Trophoblast cell (in vitro differentiated cells and primary cell): ENCODE results near the gene ZFYVE26.

Experiments used
- DNase-seq, 2 donors: peaks; one replicate each; pipeline ENCODE4 v3.0.0-alpha.2; 2016
- H2AFZ ChIP-seq: 2 replicates; pipeline ENCODE4 v1.6.1; 2013; ENCODE audit warnings: low read length, moderate library complexity, mild to moderate bottlenecking; ENCODE audit not compliant: insufficient read depth, poor library complexity
- H2AK5ac ChIP-seq: 2 replicates; pipeline ENCODE4 v1.6.1; 2013; ENCODE audit warnings: mild to moderate bottlenecking, low read length
- H2BK120ac ChIP-seq: 2 replicates; pipeline ENCODE4 v1.6.1; 2013; ENCODE audit warnings: low read length, mild to moderate bottlenecking, moderate library complexity; ENCODE audit not compliant: insufficient read depth, poor library complexity
- H2BK12ac ChIP-seq: 2 replicates; pipeline ENCODE4 v1.6.1; 2013; ENCODE audit warnings: mild to moderate bottlenecking, low read length, moderate library complexity
- H2BK5ac ChIP-seq: 2 replicates; pipeline ENCODE4 v1.6.1; 2013; ENCODE audit warnings: low read length, low read depth, moderate library complexity, mild to moderate bottlenecking; ENCODE audit not compliant: poor library complexity
- H3K14ac ChIP-seq: 2 replicates; pipeline ENCODE4 v1.6.1; 2013; ENCODE audit warnings: mild to moderate bottlenecking, low read length
- H3K18ac ChIP-seq: 2 replicates; pipeline ENCODE4 v1.6.1; 2013; ENCODE audit warnings: mild to moderate bottlenecking, low read length
- H3K23ac ChIP-seq: 2 replicates; pipeline ENCODE4 v1.6.1; 2013; ENCODE audit warnings: low read length
- H3K27ac ChIP-seq: 2 replicates; pipeline ENCODE4 v1.5.1; 2013; ENCODE audit warnings: low read depth, mild to moderate bottlenecking, inconsistent platforms, low read length, moderate library complexity
- H3K27me3 ChIP-seq: 2 replicates; pipeline ENCODE4 v1.6.1; 2013; ENCODE audit warnings: inconsistent platforms, mild to moderate bottlenecking, low read length, moderate library complexity; ENCODE audit not compliant: insufficient read depth
- H3K36me3 ChIP-seq, 2 experiments: 1 replicate in 1 of 2; 2 replicates in 1 of 2; pipeline ENCODE4 v1.6.1; 2013; ENCODE audit warnings: low read length in 2 of 2, mild to moderate bottlenecking in 2 of 2, moderate library complexity in 1 of 2; ENCODE audit not compliant: insufficient read depth in 2 of 2, control insufficient read depth in 1 of 2
- H3K4ac ChIP-seq: 2 replicates; pipeline ENCODE4 v1.6.1; 2013; ENCODE audit warnings: low read depth, mild to moderate bottlenecking, low read length, moderate library complexity
- H3K4me1 ChIP-seq, 2 experiments: 1 replicate in 1 of 2; 2 replicates in 1 of 2; pipeline ENCODE4 v1.6.1; 2013; ENCODE audit warnings: low read length in 2 of 2, mild to moderate bottlenecking in 2 of 2, moderate library complexity in 1 of 2; ENCODE audit not compliant: insufficient read depth in 2 of 2, control insufficient read depth in 1 of 2
- H3K4me2 ChIP-seq: 2 replicates; pipeline ENCODE4 v1.6.1; 2013; ENCODE audit warnings: inconsistent platforms, mild to moderate bottlenecking, low read length, moderate library complexity
- H3K4me3 ChIP-seq: 2 replicates; pipeline ENCODE4 v1.5.1; 2013; ENCODE audit warnings: mild to moderate bottlenecking, low read depth, low read length, inconsistent platforms
- H3K79me1 ChIP-seq: one replicate; pipeline ENCODE4 v1.6.1; 2013; ENCODE audit warnings: low read length
- H3K79me2 ChIP-seq: 2 replicates; pipeline ENCODE4 v1.6.1; 2013; ENCODE audit warnings: low read length, mild to moderate bottlenecking; ENCODE audit not compliant: control insufficient read depth, insufficient read depth, poor library complexity
- H3K9ac ChIP-seq: 2 replicates; pipeline ENCODE4 v1.6.1; 2013; ENCODE audit warnings: mild to moderate bottlenecking, low read length
- H3K9me3 ChIP-seq: 2 replicates; pipeline ENCODE4 v1.6.1; 2013; ENCODE audit warnings: low read depth, mild to moderate bottlenecking, control low read depth, inconsistent platforms, low read length; ENCODE audit not compliant: insufficient read depth
- H4K12ac ChIP-seq: 2 replicates; pipeline ENCODE4 v1.6.1; 2013; ENCODE audit warnings: low read depth, mild to moderate bottlenecking, low read length, moderate library complexity
- H4K8ac ChIP-seq: 2 replicates; pipeline ENCODE4 v1.6.1; 2013; ENCODE audit warnings: low read depth, mild to moderate bottlenecking, low read length, moderate library complexity
- H4K91ac ChIP-seq: one replicate; pipeline ENCODE4 v1.6.1; 2013; ENCODE audit warnings: low read depth, mild to moderate bottlenecking, low read length, moderate library complexity
- WGBS: extraction: QIAGEN DNeasy Blood & Tissue Kit; methylation state at CpG from one replicate; pipeline ENCODE4 v1.1.7; 2013; ENCODE audit warnings: missing lambda C conversion rate; ENCODE audit not compliant: insufficient read length, insufficient coverage; ENCODE audit errors: extremely low coverage; 5-methylcytosine and 5-hydroxymethylcytosine counted together

ZFYVE26 gene

GRCh38 chr14:67856827-67857226 is 40.4 kb upstream of the ZFYVE26 start:
- H3K27me3 ChIP-seq, result no peaks in the 10 kb centered on the region
- no peaks in the 10 kb centered on the region for H3K4me1 ChIP-seq
- H2AK5ac ChIP-seq, result no peak overlapping the region
- H3K79me2 ChIP-seq, result no peaks in the 10 kb centered on the region
- no peak overlapping the region for H2BK5ac ChIP-seq
- no peak overlapping the region for H4K12ac ChIP-seq
- H3K79me1 ChIP-seq, result no peaks in the 10 kb centered on the region
- H3K36me3 ChIP-seq, result no peaks in the 10 kb centered on the region
- no peak overlapping the region for H3K14ac ChIP-seq
- H3K9ac ChIP-seq, result no peak overlapping the region
- H4K8ac ChIP-seq, result no peak overlapping the region
- no peak overlapping the region for H2BK120ac ChIP-seq
- no CpG with 5 or more reads among the region's 2 CpGs for WGBS
- H3K4ac ChIP-seq, result no peak overlapping the region
- H3K27ac ChIP-seq, result no peak overlapping the region
- H3K4me3 ChIP-seq, result no peak overlapping the region
- no peak overlapping the region for H2AFZ ChIP-seq
- no peak overlapping the region for H4K91ac ChIP-seq
- H3K18ac ChIP-seq, result no peak overlapping the region
- no peaks in the 10 kb centered on the region for H3K9me3 ChIP-seq
- H2BK12ac ChIP-seq, result no peak overlapping the region
- no peak for DNase-seq
- H3K23ac ChIP-seq, result no peak overlapping the region
- H3K4me2 ChIP-seq, result no peak overlapping the region

- no peak overlapping the region for H4K12ac ChIP-seq
- no peaks in the 10 kb centered on the region for H3K9me3 ChIP-seq
- H3K9ac ChIP-seq, result no peak overlapping the region
- no peak overlapping the region for H3K23ac ChIP-seq
- H2BK120ac ChIP-seq, result no peak overlapping the region
- no peak overlapping the region for H2BK5ac ChIP-seq
- no peaks in the 10 kb centered on the region for H3K27me3 ChIP-seq
- peak in 1 of 2 donors; percentile 6 for DNase-seq
- no peak overlapping the region for H3K4me3 ChIP-seq
- no peak overlapping the region for H4K91ac ChIP-seq
- peaks cover 0 to 2% of the 10 kb centered on the region in 2 experiments for H3K4me1 ChIP-seq
- no peaks in the 10 kb centered on the region for H3K79me2 ChIP-seq
- H3K14ac ChIP-seq, result no peak overlapping the region
- WGBS, result no CpG with 5 or more reads among the region's 3 CpGs
- H4K8ac ChIP-seq, result no peak overlapping the region
- H3K4ac ChIP-seq, result no peak overlapping the region
- no peak overlapping the region for H3K27ac ChIP-seq
- H3K4me2 ChIP-seq, result no peak overlapping the region
- no peak overlapping the region for H2AK5ac ChIP-seq
- H3K79me1 ChIP-seq, result no peaks in the 10 kb centered on the region
- no peaks in the 10 kb centered on the region for H3K36me3 ChIP-seq
- no peak overlapping the region for H2BK12ac ChIP-seq
- H2AFZ ChIP-seq, result no peak overlapping the region
- H3K18ac ChIP-seq, result no peak overlapping the region
Observed at GRCh38 chr14:67853715-67854114, 37.3 kb upstream of the ZFYVE26 start.

GRCh38 chr14:67852926-67853604 is 36.7 kb upstream of the ZFYVE26 start:
- DNase-seq, result peak in 1 of 2 donors; percentile 21
- Histone ChIP-seq H3K4me3 (no peak overlapping the region), H3K4ac (no peak overlapping the region), H2BK5ac (no peak overlapping the region), H4K12ac (no peak overlapping the region), H3K27me3 (no peaks in the 10 kb centered on the region), H2BK120ac (no peak overlapping the region), H3K36me3 (no peaks in the 10 kb centered on the region), H3K4me2 (no peak overlapping the region), H2AK5ac (no peak overlapping the region), H3K79me1 (no peaks in the 10 kb centered on the region), H4K8ac (no peak overlapping the region), H2AFZ (no peak overlapping the region), H3K9me3 (no peaks in the 10 kb centered on the region), H3K4me1 (peaks cover 0 to 2% of the 10 kb centered on the region in 2 experiments), H4K91ac (no peak overlapping the region), H3K23ac (no peak overlapping the region), H3K9ac (no peak overlapping the region), H3K79me2 (no peaks in the 10 kb centered on the region), H3K18ac (no peak overlapping the region), H3K27ac (no peak overlapping the region), H3K14ac (no peak overlapping the region), H2BK12ac (no peak overlapping the region)

- DNase-seq, result peak in 1 of 2 donors; percentile 4
- Histone ChIP-seq H3K9ac (no peak overlapping the region), H3K27me3 (no peaks in the 10 kb centered on the region), H3K4me2 (no peak overlapping the region), H3K9me3 (no peaks in the 10 kb centered on the region), H3K4ac (no peak overlapping the region), H2AFZ (no peak overlapping the region), H3K36me3 (no peaks in the 10 kb centered on the region), H4K8ac (no peak overlapping the region), H3K14ac (no peak overlapping the region), H3K4me1 (peaks cover 0 to 2% of the 10 kb centered on the region in 2 experiments), H3K4me3 (no peak overlapping the region), H2BK12ac (no peak overlapping the region), H3K79me2 (no peaks in the 10 kb centered on the region), H2BK5ac (no peak overlapping the region), H2BK120ac (no peak overlapping the region), H4K91ac (no peak overlapping the region), H3K23ac (no peak overlapping the region), H3K18ac (no peak overlapping the region), H2AK5ac (no peak overlapping the region), H4K12ac (no peak overlapping the region), H3K79me1 (no peaks in the 10 kb centered on the region), H3K27ac (no peak overlapping the region)
- no CpG with 5 or more reads among the region's 9 CpGs for WGBS
Observed at GRCh38 chr14:67851785-67852410, 35.5 kb upstream of the ZFYVE26 start.
